Dermis microvascular lymphatic vessel endothelial cell (primary cell): Measurements from ENCODE around the gene TESMIN. TPM values are rescaled to one million over a fixed set of nuclear protein-coding genes. Genes with fewer than 3 reads are reported as not detected.
A peak's percentile ranks its signal among the peaks of the same experiment; 100 is the strongest.

Experiments used
- DNase-seq, 2 donors: peaks; one replicate each; pipeline versions ENCODE4 v3.0.0 to v3.0.0-alpha.2; 2010; ENCODE audit warnings: low read depth in 2 of 2
- total RNA-seq: library from RNA; depleted of rRNA; stranded (reverse); fragments of >200 nt; gene quantifications from 2 replicates; pipeline ENCODE4 v1.2.1, GENCODE V29; 2014

The TESMIN gene
- total RNA-seq: 2.1 and 4.0 TPM in 2 replicates

- peak; percentile 49 to 81 for DNase-seq
Measured at GRCh38 chr11:68751331-68751856, at the start of gene TESMIN. Gene TESMIN (minus strand): TSS chr11:68751520. CDS start chr11:68750660, 860 bp downstream.

DNA sequence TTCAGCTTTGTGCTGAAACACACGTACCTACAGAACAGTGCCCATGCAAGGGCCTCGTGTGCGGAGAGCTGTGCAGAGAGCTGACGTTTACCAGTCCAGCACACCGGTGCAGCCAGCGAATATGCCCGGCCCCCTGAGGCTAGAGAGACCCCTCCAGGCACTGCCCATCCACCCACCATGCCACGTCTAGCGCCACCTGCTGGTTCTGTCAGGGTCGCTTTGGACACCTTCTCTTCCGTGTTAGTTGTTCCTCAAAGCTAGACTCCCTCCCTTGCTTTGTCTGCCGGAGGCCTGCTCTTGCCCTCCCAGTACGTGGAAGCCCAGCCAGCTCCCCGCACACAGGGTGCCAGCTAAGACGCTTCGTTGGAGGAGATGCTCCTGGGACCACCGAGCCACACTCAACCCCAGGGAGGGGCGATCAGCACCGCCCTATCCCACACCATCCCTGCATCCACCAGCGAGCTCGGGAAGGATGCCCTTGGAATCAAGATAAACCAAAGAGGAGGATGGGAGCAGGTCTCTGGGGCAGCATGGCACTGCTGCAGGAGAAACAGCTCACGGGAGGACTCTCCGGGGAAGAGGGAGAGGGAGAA is 47.0 kb upstream of the TESMIN start:
- peak in 1 of 2 donors; percentile 43 for DNase-seq

DNA sequence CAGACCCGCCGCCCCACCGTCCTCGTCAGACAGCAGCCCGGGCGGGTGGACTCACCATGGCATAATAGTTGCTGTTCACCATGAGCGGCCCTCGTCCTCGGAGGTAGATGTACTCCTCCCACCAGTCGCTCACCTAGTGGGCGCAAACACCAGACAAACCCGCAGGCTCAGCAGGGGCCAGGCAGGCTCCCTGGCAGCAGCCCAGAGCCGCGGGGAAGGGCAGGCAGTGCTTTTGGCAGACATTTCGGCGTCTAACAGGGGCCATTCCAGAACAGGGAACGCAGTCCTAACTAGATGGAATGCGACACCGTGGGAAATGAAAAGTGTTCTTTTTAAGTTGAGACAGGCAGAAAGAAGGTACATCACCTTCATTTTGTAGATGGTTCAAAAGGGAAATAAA is 45.5 kb upstream of the TESMIN start:
- DNase-seq: no peak

- no peak for DNase-seq
Measured at GRCh38 chr11:68792400-68792966, 41.2 kb upstream of the TESMIN start.

DNA sequence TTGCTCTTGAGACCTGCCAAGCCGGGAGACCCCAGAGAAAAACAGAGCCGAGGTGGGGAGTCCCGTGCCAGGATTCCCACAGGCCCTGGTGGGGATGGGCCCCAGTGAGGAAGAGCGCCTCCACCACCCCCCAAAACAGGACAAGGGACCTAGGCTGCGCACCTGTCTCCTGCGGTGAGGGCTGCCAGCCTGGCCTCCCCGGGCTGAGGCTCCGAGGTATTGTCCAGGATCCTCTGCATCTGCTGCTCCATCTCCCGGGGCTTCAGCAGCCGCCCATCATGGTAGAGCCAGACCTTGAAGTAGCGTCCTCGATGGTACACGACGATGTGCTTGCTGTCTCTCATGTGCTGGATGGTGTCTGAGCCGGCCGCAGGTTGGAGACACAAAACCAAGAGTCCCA is 33.3 kb upstream of the TESMIN start:
- DNase-seq: no peak

DNA sequence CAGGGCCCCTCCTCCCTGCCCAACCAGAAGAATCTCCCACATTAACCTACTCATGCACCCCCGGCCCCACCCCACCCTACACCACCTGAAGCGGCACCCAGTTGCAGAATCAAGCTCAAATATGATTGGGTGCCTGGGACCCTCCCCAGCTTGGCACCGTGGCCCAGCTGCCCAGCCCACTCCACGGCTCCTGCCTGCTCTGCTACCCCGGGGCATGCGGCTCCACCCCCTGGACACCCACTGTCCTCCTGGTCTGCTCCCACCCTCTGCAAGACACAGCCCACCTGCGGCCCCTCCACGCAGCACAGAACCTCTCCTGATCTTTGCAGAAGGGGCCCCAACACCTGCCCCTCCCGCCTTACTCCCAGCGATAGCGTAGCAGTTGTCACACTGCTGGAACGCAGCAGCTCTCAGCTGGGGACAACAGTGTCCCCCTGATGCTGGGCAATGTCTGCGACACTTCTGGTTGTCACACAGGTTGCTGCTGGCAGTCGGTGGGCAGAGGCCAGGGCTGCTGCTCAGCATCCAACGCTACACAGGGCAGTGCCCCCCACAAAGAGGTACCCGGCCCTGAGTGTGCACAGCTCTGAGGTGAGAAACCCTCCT is 32.0 kb upstream of the TESMIN start:
- no peak for DNase-seq

GRCh38 chr11:68782711-68783110 is 31.4 kb upstream of the TESMIN start:
- DNase-seq: no peak

- DNase-seq: peak in 1 of 2 donors; percentile 38
Measured at GRCh38 chr11:68780829-68781228, 29.5 kb upstream of the TESMIN start.

- DNase-seq: no peak
Measured at GRCh38 chr11:68778205-68778604, 26.9 kb upstream of the TESMIN start.

GRCh38 chr11:68776442-68777235 is 25.3 kb upstream of the TESMIN start:
- DNase-seq: no peak

DNA sequence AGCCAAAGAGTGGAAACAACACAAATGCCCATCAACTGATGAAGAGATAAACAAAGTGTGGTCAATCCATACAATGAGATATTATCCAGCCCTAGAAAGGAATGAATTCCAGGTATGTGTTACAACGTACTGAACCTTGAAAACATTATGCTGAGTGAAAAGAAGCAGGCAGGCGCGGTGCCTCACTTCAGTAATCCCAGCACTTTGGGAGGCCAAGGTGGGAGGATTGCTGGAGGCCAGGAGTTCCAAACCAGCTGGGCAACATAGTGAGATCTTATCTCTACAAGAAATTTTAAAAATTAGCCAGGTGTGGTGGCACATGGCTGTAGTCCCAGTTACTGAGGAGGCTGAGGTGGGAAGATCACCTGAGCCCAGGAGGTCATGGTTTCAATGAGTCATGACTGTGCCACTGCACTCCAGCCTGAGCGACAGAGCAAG is 24.6 kb upstream of the TESMIN start:
- DNase-seq: no peak

DNA sequence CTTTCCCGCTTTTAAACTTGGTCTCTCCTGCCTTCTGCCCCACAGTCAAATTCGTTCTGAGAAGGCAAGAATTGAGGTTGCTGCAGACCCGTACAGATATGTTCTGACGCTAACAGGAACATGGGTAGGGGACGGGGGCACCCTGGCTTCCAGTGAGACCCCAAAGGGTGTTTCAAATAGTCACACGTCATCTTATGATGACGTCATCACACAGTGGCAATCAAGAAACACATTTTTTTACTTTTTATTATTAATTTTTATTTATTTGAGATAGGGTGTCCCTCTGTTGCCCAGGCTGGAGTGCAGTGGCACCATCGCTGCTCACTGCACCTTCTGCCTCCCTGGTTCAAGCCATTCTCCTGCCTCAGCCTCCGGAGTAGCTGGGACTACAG is 22.9 kb upstream of the TESMIN start:
- DNase-seq: no peak

DNA sequence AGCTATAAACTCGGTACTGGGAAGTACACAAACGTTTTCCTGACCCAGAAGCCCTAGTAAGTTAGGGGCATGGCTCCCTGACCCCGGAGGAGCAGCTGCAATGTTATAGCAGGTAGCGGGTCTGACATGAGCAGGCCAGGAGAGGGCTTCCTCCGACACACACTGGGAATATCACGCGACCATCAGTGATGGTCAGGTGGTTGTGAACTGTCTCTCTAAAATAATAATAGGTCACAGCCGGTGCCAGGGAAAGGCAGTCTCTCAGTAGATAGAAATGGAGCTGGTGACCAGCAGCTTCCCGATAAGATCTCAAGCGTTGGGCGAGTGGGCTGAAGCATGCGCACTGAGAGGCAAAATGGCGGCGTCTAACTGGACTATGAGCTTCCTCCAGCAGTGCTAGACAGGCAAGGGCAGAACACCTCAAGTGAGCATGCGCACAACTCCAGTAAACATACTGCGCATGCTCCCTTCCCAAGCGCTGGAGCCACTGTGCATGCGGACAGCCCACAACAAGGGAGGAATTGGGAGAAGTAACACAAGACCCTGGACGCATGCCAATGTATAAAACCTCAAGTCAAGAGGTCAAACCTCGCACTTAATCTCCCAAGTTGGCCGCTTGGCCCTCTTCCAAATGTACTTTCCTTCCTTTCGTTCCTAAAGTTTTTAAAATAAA is 22.3 kb upstream of the TESMIN start:
- no peak for DNase-seq

GRCh38 chr11:68772936-68773335 is 21.6 kb upstream of the TESMIN start:
- no peak for DNase-seq

DNA sequence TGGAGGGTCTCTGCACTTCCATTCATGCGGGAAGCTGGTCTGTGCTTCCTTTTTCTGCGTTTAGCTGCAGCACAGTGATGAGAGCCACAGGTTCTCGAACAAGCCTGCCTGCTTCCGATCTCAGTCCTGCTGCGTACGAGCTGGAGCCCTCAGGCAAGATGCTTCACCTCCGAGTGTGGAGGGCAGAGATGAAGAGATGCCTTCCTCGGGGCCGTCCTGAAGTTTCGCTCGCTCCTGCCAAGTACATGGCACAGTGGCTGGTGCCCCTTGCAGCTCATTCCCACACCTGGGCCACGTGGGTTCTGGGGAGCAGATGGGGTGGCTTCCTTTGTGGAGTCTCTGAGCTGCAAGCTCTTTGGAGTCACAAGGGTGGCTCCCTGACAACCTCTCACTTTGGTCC is 19.5 kb upstream of the TESMIN start:
- DNase-seq: no peak

DNA sequence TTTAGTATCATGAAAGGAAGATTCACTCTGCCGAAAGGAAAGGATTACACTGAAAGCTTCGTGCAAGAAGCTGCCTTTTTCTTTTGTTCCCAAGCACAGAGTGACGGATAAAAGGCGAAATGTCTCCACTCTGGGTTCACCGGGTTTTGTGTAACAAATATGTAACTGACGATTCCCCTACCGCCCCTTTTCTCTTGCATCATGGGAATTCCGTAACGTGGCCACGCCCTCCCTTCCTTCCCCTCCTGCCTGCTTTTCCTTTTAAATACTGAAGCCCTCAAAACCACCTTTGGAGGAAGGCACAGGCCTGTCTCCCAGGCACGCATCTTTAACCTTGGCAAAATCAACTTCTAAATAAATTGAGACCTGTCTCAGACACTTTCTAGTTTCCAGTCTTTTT is 16.4 kb upstream of the TESMIN start:
- DNase-seq: no peak

- no peak for DNase-seq
Measured at GRCh38 chr11:68766786-68767185, 15.5 kb upstream of the TESMIN start.

DNA sequence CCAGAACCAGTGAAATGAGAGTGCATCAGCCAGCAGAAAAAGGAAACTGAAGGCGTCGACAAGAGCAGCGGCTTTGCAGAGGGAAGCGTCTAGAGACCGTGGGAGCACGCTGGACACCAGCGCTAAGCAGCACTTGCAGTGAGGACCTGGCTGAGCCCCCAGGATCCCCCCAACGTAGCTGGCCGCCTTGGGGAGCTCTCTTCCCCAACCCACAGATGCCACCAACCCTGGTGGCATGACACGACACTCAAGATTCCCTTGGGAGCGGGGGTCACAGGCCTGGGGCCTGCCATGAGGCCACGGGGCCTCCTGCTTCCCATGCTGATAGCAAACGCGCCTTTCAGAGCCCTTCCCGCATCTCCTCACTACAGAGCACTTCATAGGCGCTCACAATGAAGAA is 13.4 kb upstream of the TESMIN start:
- DNase-seq: no peak

GRCh38 chr11:68763926-68764657 is 12.8 kb upstream of the TESMIN start:
- no peak for DNase-seq

DNA sequence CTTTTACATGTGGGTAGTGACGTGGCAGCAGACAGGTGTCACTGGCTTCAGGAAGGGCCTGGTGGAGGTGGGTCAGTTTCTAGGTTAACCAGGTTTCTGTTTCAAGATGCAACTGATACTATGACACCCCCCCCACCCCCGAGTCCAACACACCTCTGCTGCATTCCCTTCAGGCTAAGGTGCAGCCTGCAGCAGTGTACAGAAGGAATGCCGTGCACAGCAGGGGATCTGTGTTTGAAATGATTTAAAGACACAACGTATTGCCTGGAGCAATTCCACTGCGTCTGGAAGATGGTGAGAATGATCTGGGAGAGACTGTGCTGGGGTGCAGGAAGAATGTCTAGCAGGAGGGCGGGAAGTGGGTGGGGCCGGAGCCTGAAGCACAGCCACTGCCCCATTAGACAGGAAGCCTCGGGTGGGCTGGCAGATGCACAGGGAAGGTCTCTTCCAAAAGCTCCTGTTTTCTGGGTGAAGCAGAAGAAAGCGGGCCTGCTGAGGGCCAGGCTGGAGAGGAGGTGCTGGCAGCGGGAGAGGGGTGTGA is 11.9 kb upstream of the TESMIN start:
- DNase-seq: no peak

- no peak for DNase-seq
Measured at GRCh38 chr11:68762481-68762880, 11.2 kb upstream of the TESMIN start.
